Measurements from ENCODE around the gene BIRC7. TPM values are rescaled to one million over a fixed set of nuclear protein-coding genes. Genes with fewer than 3 reads are reported as not detected.
"Not testable (repeated sequence)": the region's sequence is repeated elsewhere in the genome, so short reads cannot be mapped to it uniquely, and the experiment has no call there.

The BIRC7 gene
- total RNA-seq, 2 donors from 2014 or later = not detected

DNA sequence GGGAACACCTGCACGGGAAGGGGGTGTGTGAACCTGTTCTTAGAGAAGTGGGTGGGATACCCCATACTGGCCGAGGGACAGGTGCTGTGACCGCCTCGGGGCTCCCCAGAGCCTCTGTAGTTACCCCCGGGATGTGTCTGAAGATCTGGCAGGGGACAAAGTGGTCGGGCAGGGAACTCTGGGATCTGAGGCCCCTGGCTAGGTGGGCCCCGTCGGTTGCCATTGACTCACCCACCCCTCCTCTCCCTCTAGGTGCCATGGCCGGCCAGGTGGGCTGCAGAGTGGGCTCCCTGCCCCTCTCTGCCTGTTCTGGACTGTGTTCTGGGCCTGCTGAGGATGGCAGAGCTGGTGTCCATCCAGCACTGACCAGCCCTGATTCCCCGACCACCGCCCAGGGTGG, 4.3 kb downstream of the BIRC7 start:
- DNase-seq (ENCODE audit: low spot score) (no peak), ATAC-seq (no peak)
- Mint-ChIP-seq H3K27ac (no peak overlapping the region), H3K9me3 (no peaks in the 10 kb centered on the region), H3K4me3 (no peak overlapping the region), H3K36me3 (no peaks in the 10 kb centered on the region), H3K27me3 (no peaks in the 10 kb centered on the region), H3K4me1 (ENCODE audit: low read depth in 2 of 2) (no peaks in the 10 kb centered on the region)

DNA sequence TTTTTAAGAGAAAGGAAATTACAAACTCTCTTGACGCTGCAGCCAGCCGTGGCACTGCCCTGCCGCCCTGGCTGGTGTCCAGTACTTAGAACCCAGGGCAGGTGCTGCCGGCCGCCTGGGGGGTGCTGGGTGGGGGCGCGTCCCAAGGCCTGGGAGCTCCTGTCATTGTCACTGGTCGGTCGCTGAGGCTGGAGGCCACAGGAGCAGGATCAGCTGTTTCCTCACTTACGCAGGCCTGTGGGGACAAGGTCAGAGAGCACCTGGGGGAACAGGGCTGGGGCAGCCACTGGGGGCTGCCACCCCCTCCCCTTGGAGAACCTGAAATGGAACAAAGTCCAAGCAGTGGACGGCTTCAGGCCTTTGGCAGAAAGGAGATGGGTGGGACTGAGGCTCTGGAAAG, 5.6 kb downstream of the BIRC7 start:
- no peak for DNase-seq (ENCODE audit: low spot score)
- no peaks in the 10 kb centered on the region for H3K9me3 Mint-ChIP-seq
- no peak overlapping the region for H3K27ac Mint-ChIP-seq
- no peak overlapping the region for H3K4me3 Mint-ChIP-seq
- no peaks in the 10 kb centered on the region for H3K4me1 Mint-ChIP-seq (ENCODE audit: low read depth in 2 of 2)
- no peaks in the 10 kb centered on the region for H3K36me3 Mint-ChIP-seq
- no peaks in the 10 kb centered on the region for H3K27me3 Mint-ChIP-seq
- ATAC-seq = no peak

DNA sequence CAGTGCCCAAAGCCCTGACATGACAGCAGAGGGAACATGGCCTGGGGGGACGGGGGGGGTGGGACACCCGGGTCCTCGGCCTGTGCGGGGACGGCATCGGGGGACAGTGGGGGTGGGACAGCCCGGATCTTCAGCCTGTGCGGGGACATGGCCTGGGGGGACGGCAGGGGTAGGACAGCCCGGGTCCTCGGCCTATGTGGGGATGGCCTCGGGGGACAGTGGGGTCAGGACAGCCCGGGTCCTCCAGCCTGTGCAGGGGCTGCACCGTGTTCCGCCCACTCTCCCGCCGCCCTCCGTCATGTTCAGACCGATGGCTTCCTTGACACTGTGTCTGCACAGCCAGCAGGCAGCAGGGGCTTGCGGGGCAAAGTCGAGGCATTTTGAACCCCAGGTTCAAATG, 7.0 kb downstream of the BIRC7 start:
- Mint-ChIP-seq H3K27ac (no peak overlapping the region), H3K4me3 (no peak overlapping the region), H3K36me3 (no peaks in the 10 kb centered on the region), H3K4me1 (ENCODE audit: low read depth in 2 of 2) (no peaks in the 10 kb centered on the region), H3K27me3 (no peaks in the 10 kb centered on the region), H3K9me3 (no peaks in the 10 kb centered on the region)
- DNase-seq (ENCODE audit: low spot score) = no peak
- ATAC-seq = no peak

DNA sequence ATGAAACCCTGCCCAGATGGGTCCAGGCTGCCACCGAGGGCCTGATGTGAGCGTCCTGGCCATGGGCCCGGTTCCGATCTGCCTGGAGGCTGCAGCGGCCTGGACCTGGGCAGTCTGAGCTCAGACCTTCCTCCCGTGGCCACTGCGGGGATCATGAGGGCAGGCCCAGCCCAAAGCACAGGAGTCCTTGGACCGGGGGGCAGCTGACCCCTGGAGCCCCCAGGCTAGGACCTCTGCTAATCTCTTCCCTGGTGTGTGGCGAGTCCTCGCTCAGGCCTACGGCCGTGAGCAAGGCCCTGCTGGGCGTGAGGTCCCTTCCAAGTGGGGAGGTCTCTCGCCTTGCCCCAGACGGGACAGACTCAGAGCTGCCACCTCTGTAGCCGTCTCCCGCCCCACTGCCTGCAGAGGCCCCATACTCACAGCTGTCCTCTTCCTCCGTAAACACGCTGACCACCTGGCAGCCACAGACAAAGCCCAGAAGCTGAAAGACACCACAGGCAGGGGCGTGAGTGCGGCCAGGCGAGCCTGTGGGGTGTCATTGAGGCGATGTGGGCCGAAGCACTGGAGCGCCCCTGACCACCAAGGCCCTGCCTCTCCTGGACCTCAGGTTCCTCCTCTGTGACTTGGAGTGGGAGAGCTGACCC, 8.0 kb downstream of the BIRC7 start:
- peaks cover 0 to 4% of the 10 kb centered on the region in 2 donors for H3K27me3 Mint-ChIP-seq
- no peak overlapping the region for H3K27ac Mint-ChIP-seq
- no peaks in the 10 kb centered on the region for H3K9me3 Mint-ChIP-seq
- no peaks in the 10 kb centered on the region for H3K36me3 Mint-ChIP-seq
- ATAC-seq (peak in 1 of 2 donors; percentile 19), DNase-seq (ENCODE audit: low spot score) (no peak)
- no peak overlapping the region for H3K4me3 Mint-ChIP-seq
- no peaks in the 10 kb centered on the region for H3K4me1 Mint-ChIP-seq (ENCODE audit: low read depth in 2 of 2)

DNA sequence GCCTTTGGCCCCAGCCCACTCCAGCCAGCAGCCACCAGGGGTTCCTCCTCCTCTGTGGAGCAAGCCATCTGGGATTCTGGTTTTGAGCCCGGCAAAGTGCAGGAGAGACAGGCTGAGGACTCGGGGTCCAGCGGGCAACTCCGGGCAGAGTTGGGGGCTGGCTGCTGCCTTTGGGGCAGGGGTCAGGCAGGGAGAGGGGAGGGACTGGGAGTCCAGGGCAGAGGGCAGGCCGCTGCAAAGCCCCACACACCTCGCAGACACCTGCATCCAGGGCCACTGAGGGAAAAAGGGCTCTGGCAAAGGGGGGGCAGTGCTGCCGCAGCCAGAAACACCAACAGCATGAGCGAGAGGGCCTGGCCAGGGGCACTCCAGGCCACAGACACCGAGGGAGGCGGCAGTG, 8.8 kb downstream of the BIRC7 start:
- Mint-ChIP-seq H3K4me3 (no peak overlapping the region), H3K36me3 (no peaks in the 10 kb centered on the region), H3K9me3 (no peaks in the 10 kb centered on the region), H3K27me3 (peaks cover 0 to 7% of the 10 kb centered on the region in 2 donors), H3K27ac (no peak overlapping the region), H3K4me1 (ENCODE audit: low read depth in 2 of 2) (no peaks in the 10 kb centered on the region)
- no peak for DNase-seq (ENCODE audit: low spot score)
- no peak for ATAC-seq

DNA sequence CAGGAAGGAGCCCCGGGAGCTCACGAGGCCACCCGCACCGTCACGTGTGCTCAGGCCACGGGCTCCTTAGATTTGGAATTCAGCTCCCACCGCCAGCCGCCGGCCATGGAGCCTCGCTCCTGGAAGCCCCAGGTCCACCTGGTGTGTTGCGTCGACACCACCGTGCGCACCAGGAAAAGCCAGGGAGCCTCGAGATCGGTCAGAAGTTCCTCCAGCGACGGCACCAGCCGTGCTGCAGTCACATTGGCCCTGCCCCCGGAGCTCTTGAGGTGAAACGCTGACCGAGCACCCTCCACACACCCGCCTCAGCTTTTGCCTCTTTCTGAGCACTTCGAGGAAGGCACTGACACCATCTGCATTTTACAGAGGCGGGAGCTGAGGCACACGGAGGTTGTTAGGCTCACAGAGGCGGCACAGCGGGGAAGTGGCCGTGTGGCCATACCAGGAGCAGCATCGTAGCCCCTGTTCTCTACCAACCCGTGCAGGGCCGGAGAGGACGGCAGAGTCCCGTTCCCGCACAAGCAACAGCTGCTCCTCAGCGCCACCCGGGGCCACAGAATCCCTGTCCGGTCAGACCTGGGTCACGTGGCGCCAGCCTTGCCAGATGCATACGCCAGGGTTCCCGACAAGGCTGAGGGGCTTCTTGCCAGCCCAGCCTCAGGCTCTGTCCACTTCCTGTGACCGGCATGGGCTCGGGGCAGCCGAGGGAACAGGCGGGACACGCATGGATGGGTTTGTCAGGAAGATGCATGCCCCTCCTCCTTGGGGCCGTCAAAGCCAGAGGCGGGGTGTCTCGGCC, 11.0 kb downstream of the BIRC7 start:
- H3K27me3 Mint-ChIP-seq = peaks cover 0 to 13% of the 10 kb centered on the region in 2 donors
- no peak for ATAC-seq
- H3K4me3 Mint-ChIP-seq = no peak overlapping the region

DNA sequence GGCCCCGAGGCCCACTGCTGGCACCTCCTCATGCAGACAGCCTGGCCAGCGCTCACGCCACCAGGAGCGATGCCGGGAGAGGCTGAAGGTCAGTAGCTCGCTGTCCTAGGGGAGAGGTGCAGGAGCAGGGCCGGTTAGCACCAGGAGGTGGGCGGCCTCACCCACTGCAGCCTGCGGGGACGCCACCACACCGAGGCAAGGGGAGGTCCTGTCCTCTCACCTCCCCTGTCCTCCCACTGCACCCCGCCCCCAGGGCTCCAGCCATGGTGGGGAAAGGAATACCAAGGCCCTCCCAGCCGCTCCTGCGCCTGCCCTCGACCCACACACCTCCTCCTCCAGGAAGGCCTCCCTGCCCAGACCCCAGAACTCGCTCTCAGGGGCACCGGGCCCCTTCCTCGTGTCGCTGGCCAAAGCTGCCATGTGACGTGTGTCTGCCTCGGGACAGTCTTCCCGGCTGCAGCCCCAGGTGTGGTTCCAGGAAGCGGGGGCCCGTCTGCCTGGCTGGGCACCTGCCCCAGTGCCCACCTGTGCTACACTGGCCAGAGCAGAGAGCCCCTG, 12.0 kb downstream of the BIRC7 start:
- ATAC-seq = no peak
- Mint-ChIP-seq H3K4me3 (no peak overlapping the region), H3K36me3 (no peaks in the 10 kb centered on the region), H3K27ac (no peak overlapping the region), H3K4me1 (ENCODE audit: low read depth in 2 of 2) (no peaks in the 10 kb centered on the region), H3K9me3 (no peaks in the 10 kb centered on the region), H3K27me3 (peaks cover 4 to 15% of the 10 kb centered on the region in 2 donors)
- DNase-seq (ENCODE audit: low spot score) = no peak

More for the DNA sequence above, 11.0 kb downstream of the BIRC7 start:
- Mint-ChIP-seq H3K4me1 (ENCODE audit: low read depth in 2 of 2) (no peaks in the 10 kb centered on the region), H3K27ac (no peak overlapping the region), H3K9me3 (no peaks in the 10 kb centered on the region), H3K36me3 (no peaks in the 10 kb centered on the region)
- DNase-seq (ENCODE audit: low spot score) = no peak

DNA sequence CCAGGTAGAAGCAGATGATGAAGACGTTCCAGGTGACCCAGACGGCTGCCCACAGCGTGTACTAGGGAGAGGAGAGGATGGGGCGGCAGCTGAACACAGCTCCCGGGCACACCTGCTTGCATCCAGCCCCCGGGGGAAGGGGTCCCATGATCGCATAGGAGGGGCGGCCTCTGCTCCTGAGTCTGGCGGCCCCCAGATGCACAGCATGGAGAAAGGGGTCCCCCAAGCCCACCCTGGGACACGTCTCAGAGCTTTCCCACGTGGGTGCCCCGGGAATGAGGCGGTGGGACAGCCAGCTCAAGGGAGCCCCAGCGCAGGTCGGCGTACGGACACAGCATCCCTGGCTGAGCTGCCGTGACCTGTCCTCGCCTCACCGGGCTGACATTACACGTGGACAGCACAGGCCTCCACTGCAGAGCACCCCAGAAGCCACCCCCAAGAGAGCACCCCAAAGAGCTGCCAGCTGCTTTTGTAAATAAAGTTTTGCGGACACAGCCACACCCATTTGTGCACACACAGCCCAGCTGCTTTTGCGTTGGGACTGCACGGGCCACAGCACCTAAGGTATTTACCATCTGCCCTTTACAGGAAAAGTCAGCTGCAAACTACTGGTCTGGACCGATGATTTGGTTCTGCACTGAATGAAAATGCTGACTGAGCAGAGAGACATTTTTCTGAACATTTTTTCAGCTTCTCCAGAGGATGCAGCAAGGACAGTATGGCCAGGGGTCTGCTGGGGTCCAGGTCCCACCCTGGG, 13.3 kb downstream of the BIRC7 start:
- no peaks in the 10 kb centered on the region for H3K4me1 Mint-ChIP-seq (ENCODE audit: low read depth in 2 of 2)
- ATAC-seq = no peak
- H3K4me3 Mint-ChIP-seq = no peak overlapping the region
- DNase-seq (ENCODE audit: low spot score) = no peak
- H3K9me3 Mint-ChIP-seq = no peaks in the 10 kb centered on the region
- H3K27ac Mint-ChIP-seq = no peak overlapping the region
- H3K27me3 Mint-ChIP-seq = peaks cover 8 to 19% of the 10 kb centered on the region in 2 donors
- H3K36me3 Mint-ChIP-seq = no peaks in the 10 kb centered on the region

DNA sequence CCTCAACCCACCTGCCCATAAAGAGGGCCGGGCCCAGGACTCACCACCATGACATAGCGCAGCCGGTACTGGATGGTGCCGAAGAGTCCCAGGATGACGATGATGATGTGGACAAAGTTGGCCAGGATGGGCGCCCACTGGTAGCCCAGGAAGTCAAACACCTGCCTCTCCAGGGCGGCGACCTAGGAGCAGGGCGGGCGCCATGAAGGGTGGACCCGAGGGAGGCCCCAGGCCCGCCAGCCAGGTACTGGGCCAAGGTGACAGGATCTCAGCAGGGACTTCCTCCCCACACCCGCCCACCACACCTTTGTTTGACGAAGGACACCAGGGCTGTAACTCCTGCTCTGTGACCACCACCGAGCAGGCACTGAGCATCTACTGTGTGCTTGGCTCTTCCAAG, 14.2 kb downstream of the BIRC7 start:
- Mint-ChIP-seq H3K36me3 (no peaks in the 10 kb centered on the region), H3K4me3 (no peak overlapping the region), H3K27me3 (peaks cover 8 to 21% of the 10 kb centered on the region in 2 donors), H3K9me3 (no peaks in the 10 kb centered on the region), H3K4me1 (ENCODE audit: low read depth in 2 of 2) (no peaks in the 10 kb centered on the region), H3K27ac (no peak overlapping the region)
- DNase-seq (ENCODE audit: low spot score) (no peak), ATAC-seq (no peak)

DNA sequence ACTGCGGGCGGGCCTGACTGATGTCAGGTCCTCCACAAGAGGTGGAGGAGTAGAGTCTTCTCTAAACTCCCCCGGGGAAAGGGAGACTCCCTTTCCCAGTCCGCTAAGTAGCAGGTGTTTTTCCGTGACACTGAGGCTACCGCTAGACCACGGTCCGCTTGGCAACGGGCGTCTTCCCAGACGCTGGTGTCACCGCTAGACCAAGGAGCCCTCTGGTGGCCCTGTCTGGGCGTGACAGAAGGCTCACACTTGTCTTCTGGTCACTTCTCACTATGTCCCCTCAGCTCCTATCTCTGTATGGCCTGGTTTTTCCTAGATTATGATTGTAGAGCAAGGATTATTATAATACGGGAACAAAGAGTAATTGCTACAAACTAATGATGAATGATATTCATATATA, 15.6 kb downstream of the BIRC7 start:
- not testable (repeated sequence) for H3K27ac Mint-ChIP-seq; H3K4me3 Mint-ChIP-seq; H3K36me3 Mint-ChIP-seq; H3K9me3 Mint-ChIP-seq; DNase-seq (ENCODE audit: low spot score); H3K4me1 Mint-ChIP-seq (ENCODE audit: low read depth in 2 of 2); ATAC-seq
- H3K27me3 Mint-ChIP-seq = peaks cover 22 to 32% of the 10 kb centered on the region in 2 donors

DNA sequence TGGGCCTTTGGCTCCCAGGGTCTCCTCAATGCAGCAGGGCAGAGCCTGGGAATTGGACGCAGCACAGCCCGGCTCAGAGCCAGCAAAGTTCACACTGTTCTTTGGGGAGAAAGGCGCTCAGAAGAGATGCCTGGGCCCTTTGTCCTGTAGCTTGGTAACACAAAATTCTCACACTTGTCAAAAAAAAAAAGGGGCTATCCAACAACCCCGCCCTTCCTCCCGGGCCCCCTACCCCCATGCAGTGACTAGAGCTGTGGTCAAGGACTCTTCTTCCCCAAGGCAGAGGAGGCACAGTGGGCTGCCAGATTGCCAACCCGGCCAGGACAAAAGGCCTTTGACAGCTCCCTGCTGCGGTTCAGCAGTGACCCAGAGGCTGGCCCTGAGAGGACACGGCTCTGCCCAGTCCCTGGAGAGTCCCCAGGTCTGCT, 16.6 kb downstream of the BIRC7 start:
- DNase-seq (ENCODE audit: low spot score) (no peak), ATAC-seq (no peak)
- H3K4me3 Mint-ChIP-seq = peak overlapping the region; percentile 13
- no peaks in the 10 kb centered on the region for H3K4me1 Mint-ChIP-seq (ENCODE audit: low read depth in 2 of 2)
- H3K27me3 Mint-ChIP-seq = peaks cover 30 to 40% of the 10 kb centered on the region in 2 donors
- H3K36me3 Mint-ChIP-seq = no peaks in the 10 kb centered on the region
- H3K27ac Mint-ChIP-seq = no peak overlapping the region
- H3K9me3 Mint-ChIP-seq = no peaks in the 10 kb centered on the region

DNA sequence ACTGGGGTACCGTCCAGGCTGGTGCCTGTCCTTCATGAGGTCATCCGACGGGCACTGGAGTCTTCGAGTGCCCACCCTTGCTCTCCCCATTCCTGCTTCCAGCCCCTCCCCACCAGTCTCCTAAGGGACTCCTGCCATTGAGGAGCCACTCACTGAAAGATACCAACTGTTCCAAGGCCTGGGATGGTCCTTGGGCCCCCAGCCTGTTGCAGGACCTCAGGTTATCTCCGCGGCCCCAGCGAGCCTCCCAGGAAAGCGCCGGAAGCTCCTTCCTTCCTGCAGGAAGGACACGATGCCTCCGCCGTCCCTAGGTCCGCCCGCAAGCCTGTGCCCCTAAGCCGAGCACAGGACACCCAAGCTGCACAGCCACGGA, 17.3 kb downstream of the BIRC7 start:
- H3K27me3 Mint-ChIP-seq = peaks cover 33 to 44% of the 10 kb centered on the region in 2 donors
- no peaks in the 10 kb centered on the region for H3K36me3 Mint-ChIP-seq
- H3K27ac Mint-ChIP-seq = no peak overlapping the region
- no peak for ATAC-seq
- no peaks in the 10 kb centered on the region for H3K9me3 Mint-ChIP-seq
- peak overlapping the region; percentile 13 for H3K4me3 Mint-ChIP-seq
- DNase-seq (ENCODE audit: low spot score) = no peak
- H3K4me1 Mint-ChIP-seq (ENCODE audit: low read depth in 2 of 2) = no peaks in the 10 kb centered on the region

DNA sequence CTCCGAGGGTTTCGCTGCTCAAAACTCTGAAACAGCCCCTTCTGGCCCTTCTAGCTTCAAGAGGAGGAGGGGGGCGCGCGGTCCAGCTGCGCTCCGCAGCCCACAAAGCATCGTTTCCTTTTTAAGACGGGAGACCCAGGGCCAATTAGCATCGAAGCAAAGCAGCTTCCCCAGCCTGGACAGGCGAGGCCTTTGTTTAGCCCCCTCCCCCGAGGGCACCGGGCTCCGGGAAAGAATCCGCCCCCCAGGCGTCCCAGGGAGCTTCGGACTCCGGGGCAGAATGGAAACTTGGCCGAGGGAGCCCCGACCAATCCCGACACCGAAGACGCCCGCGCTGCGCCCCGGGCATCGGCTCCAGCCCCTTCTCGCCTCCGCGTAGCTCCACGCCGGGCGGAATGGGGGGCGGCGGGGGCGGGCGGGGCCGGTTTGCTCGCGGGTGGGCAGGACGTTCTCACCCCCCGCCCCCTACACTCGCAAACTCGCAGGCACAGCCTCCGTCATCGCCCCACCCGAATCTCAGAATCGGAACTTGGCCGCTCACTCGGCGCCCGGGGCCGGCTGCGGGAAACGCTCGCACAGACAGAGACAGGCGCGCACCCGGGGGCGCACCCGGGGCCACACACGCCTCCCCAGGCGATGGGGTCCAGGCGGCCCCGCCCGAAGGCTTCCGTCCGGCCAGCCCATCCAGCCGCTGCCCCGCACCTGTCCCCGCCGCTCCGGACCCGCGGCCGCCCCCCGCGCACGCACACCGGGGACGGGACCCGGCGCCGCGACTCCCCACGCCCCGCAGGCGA, 17.9 kb downstream of the BIRC7 start:
- Mint-ChIP-seq H3K27me3 (peaks cover 33 to 41% of the 10 kb centered on the region in 2 donors), H3K27ac (no peak overlapping the region), H3K9me3 (no peaks in the 10 kb centered on the region), H3K4me3 (no peak overlapping the region), H3K4me1 (ENCODE audit: low read depth in 2 of 2) (no peaks in the 10 kb centered on the region), H3K36me3 (no peaks in the 10 kb centered on the region)
- no peak for ATAC-seq
- no peak for DNase-seq (ENCODE audit: low spot score)

Data from natural killer cell treated with Interleukin-12 subunit alpha and Interleukin-12 subunit beta and Interleukin-15 and Interleukin-18, amount 100 ng/mL, for 72 hours (primary cell).